Measurements from ENCODE around the gene C19orf85.

C19orf85 gene

DNA sequence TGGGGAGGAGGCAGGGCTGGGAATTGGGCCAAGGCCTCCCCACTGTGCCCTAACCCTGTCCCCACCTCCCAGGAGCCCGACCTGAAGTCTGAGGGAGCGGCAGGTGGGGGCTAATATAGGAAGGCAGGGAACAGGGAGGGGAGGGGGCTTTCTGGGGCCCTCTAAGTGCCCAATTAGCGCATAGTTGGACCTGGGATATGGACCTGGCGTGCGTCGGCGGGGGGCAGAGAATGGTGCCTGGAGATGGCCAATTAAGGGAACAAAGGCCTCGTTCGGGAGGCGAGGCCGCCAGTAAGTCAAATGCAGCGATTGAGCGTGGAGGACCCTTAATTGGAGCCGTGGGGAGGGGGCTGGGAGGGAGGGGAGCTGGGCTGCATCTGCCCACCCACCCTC, at the start of gene C19orf85:
C19orf85 (minus strand) TSS at position 90 of the 393 bp plus-strand sequence. CDS start 197 bp downstream, outside the sequence.
- Histone ChIP-seq H3K27ac (ENCODE audit: extremely low read depth, low read depth, low read length) (no peak within 1 kb of the TSS), H3K9me3 (ENCODE audit: control insufficient read depth, insufficient read depth, low read depth, low read length) (no peaks in the 10 kb centered on the region), H3K4me1 (ENCODE audit: control insufficient read depth, insufficient read depth, low read length) (peaks cover 10% of the 10 kb centered on the region), H3K4me3 (ENCODE audit: low read depth, low read length) (no peak within 1 kb of the TSS), H3K36me3 (ENCODE audit: control insufficient read depth in 2 of 2, insufficient read depth in 1 of 2, low read length in 2 of 2) (no peaks in the 10 kb centered on the region)
- ChIA-PET CTCF (no interaction called here), POLR2A (no interaction called here)
- TF ChIP-seq, protein P1, sequence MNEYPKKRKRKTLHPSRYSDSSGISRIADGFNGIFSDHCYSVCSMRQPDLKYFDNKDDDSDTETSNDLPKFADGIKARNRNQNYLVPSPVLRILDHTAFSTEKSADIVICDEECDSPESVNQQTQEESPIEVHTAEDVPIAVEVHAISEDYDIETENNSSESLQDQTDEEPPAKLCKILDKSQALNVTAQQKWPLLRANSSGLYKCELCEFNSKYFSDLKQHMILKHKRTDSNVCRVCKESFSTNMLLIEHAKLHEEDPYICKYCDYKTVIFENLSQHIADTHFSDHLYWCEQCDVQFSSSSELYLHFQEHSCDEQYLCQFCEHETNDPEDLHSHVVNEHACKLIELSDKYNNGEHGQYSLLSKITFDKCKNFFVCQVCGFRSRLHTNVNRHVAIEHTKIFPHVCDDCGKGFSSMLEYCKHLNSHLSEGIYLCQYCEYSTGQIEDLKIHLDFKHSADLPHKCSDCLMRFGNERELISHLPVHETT (tag by site-specific recombination; IDR thresholded peaks at IDR 0.05) = no peak
- peak; percentile 63; the same call in 1 of the 2 replicates for TF ChIP-seq SCRT2 (tag by site-specific recombination; IDR thresholded peaks at IDR 0.05)
- TF ChIP-seq TSHZ1 (tag by site-specific recombination; IDR thresholded peaks at IDR 0.05; ENCODE audit: borderline replicate concordance) = no peak
- TF ChIP-seq ZNF114 (tag by site-specific recombination; IDR thresholded peaks at IDR 0.05) = no peak
- TF ChIP-seq, protein P2, sequence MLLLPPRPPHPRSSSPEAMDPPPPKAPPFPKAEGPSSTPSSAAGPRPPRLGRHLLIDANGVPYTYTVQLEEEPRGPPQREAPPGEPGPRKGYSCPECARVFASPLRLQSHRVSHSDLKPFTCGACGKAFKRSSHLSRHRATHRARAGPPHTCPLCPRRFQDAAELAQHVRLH (tag by site-specific recombination; IDR thresholded peaks at IDR 0.05) = no peak
- TF ChIP-seq ZBTB7A (tag by site-specific recombination; IDR thresholded peaks at IDR 0.05; ENCODE audit: low read depth) = no peak
- TF ChIP-seq ZIC2 (tag by site-specific recombination; IDR thresholded peaks at IDR 0.05) = peak; percentile 27
- no peak for TF ChIP-seq ZNF398 (tag by site-specific recombination; IDR thresholded peaks at IDR 0.05)
- no peak for TF ChIP-seq ZSCAN4 (tag by site-specific recombination; IDR thresholded peaks at IDR 0.05)
- TF ChIP-seq ZBTB6 (tag by site-specific recombination; IDR thresholded peaks at IDR 0.05) = no peak

DNA sequence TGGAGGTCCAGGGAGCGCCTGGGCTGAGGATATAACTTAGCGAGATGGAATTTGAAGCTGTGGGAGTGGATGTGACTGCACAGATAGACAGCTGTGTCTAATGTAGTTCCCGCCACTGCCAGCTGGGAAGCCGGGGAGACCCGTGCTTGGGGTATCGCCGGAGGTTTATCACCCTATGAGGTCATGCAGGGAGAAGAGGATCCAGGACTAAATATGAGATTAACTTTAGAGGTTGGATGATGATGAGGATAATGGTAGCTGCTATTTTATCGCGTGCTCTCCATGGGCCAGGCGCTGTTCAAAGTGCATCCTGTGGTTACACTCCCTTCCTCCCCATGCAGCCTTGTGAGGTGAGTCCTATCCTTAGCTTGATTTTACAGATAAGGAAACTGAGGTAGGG, 43.6 kb upstream of the C19orf85 start:
- ChIA-PET POLR2A (interaction anchor here (0.7 to 1.2 kb wide), 3 partner anchors 98 to 117 kb away, joined by 3 to 5 read pairs (median 3); partner anchors contain the start of gene UBE2S), CTCF (interaction anchor here (0.6 to 12.1 kb wide), 5 partner anchors 8 to 99 kb away, joined by 3 to 152 read pairs (median 5); partner anchors contain the start of gene ZNF628)
- Histone ChIP-seq H3K9me3 (ENCODE audit: control insufficient read depth, insufficient read depth, low read depth, low read length) (no peaks in the 10 kb centered on the region), H3K4me3 (ENCODE audit: low read depth, low read length) (no peak overlapping the region), H3K27ac (ENCODE audit: extremely low read depth, low read depth, low read length) (no peak overlapping the region), H3K36me3 (ENCODE audit: control insufficient read depth in 2 of 2, insufficient read depth in 1 of 2, low read length in 2 of 2) (no peaks in the 10 kb centered on the region; a peak in 1 of 3 replicates), H3K4me1 (ENCODE audit: control insufficient read depth, insufficient read depth, low read length) (no peaks in the 10 kb centered on the region)
- TF ChIP-seq OSR2 (tag by site-specific recombination; IDR thresholded peaks at IDR 0.05) (no peak), MYNN (tag by site-specific recombination; IDR thresholded peaks at IDR 0.05; ENCODE audit: borderline replicate concordance) (no peak), KLF17 (tag by site-specific recombination; IDR thresholded peaks at IDR 0.05) (no peak), SALL2 (tag by site-specific recombination; IDR thresholded peaks at IDR 0.05; ENCODE audit: borderline replicate concordance) (no peak), ZFP41 (tag by site-specific recombination; IDR thresholded peaks at IDR 0.05; ENCODE audit: borderline replicate concordance) (no peak), TRIM28 (IDR thresholded peaks at IDR 0.05; ENCODE audit: borderline replicate concordance, low read length) (no peak), SCRT1 (tag by site-specific recombination; IDR thresholded peaks at IDR 0.05; ENCODE audit: borderline replicate concordance) (no peak), ZNF10 (tag by site-specific recombination; IDR thresholded peaks at IDR 0.05) (no peak), ZNF174 (tag by site-specific recombination; IDR thresholded peaks at IDR 0.05) (no peak), ZNF140 (tag by site-specific recombination; IDR thresholded peaks at IDR 0.05) (no peak), ZNF501 (tag by site-specific recombination; IDR thresholded peaks at IDR 0.05) (no peak), KLF9 (tag by site-specific recombination; IDR thresholded peaks at IDR 0.05; ENCODE audit: low read depth) (no peak)
- TF ChIP-seq, protein P3, sequence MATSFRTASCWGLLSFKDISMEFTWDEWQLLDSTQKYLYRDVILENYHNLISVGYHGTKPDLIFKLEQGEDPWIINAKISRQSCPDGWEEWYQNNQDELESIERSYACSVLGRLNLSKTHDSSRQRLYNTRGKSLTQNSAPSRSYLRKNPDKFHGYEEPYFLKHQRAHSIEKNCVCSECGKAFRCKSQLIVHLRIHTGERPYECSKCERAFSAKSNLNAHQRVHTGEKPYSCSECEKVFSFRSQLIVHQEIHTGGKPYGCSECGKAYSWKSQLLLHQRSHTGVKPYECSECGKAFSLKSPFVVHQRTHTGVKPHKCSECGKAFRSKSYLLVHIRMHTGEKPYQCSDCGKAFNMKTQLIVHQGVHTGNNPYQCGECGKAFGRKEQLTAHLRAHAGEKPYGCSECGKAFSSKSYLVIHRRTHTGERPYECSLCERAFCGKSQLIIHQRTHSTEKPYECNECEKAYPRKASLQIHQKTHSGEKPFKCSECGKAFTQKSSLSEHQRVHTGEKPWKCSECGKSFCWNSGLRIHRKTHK (tag by site-specific recombination; IDR thresholded peaks at IDR 0.05) = no peak
